Neutrophil (primary cell): Measurements from ENCODE around the gene SOCS3.

ENCODE experiments used
- H3K27ac ChIP-seq: fragments of 200-600 bp; sonication (generic); 2 replicates; pipeline ENCODE4 v1.5.1; 2016; ENCODE audit warnings: mild to moderate bottlenecking, moderate library complexity
- H3K27me3 ChIP-seq: fragments of 200-600 bp; sonication (generic); 2 replicates; pipeline ENCODE4 v1.6.0; 2016; ENCODE audit warnings: mild to moderate bottlenecking
- H3K36me3 ChIP-seq: fragments of 200-600 bp; sonication (generic); 2 replicates; pipeline ENCODE4 v1.5.1; 2017
- H3K4me1 ChIP-seq, 2 experiments: fragments of 200-600 bp in 1 of 2; sonication (generic) in 1 of 2; 1 replicate in 1 of 2; 2 replicates in 1 of 2; pipeline versions ENCODE4 v1.5.1 to v1.6.1; 2013 to 2016; ENCODE audit warnings: low read depth in 1 of 2, low read length in 1 of 2, mild to moderate bottlenecking in 1 of 2, moderate library complexity in 1 of 2; ENCODE audit not compliant: control insufficient read depth in 1 of 2, insufficient read depth in 1 of 2
- H3K4me3 ChIP-seq, 2 experiments: fragments of 200-600 bp in 1 of 2; sonication (generic) in 1 of 2; 1 replicate in 1 of 2; 2 replicates in 1 of 2; pipeline ENCODE4 v1.5.1; 2013 to 2016; ENCODE audit warnings: low read depth in 1 of 2, low read length in 1 of 2, mild to moderate bottlenecking in 1 of 2, moderate library complexity in 1 of 2
- H3K9me3 ChIP-seq: fragments of 200-600 bp; sonication (generic); 2 replicates; pipeline ENCODE4 v1.5.1; 2016
- CTCF ChIP-seq: fragments of 200-600 bp; sonication (generic); IDR thresholded peaks from 2 replicates; pipeline ENCODE4 v1.5.1; 2016; ENCODE audit warnings: antibody characterized with exemption

Gene SOCS3

GRCh38 chr17:78399693-78400144 is 39.8 kb upstream of the SOCS3 start:
- TF ChIP-seq CTCF: no peak
- no peaks in the 10 kb centered on the region for H3K27me3 ChIP-seq
- H3K36me3 ChIP-seq: peaks cover 100% of the 10 kb centered on the region
- H3K27ac ChIP-seq: no peak overlapping the region
- no peak overlapping the region for H3K4me3 ChIP-seq
- no peaks in the 10 kb centered on the region for H3K9me3 ChIP-seq
- H3K4me1 ChIP-seq: no peaks in the 10 kb centered on the region

GRCh38 chr17:78399028-78399692 is 39.3 kb upstream of the SOCS3 start:
- Histone ChIP-seq H3K36me3 (peaks cover 100% of the 10 kb centered on the region), H3K4me1 (no peaks in the 10 kb centered on the region), H3K27ac (no peak overlapping the region), H3K27me3 (no peaks in the 10 kb centered on the region), H3K4me3 (no peak overlapping the region), H3K9me3 (no peaks in the 10 kb centered on the region)
- TF ChIP-seq CTCF: no peak

- Histone ChIP-seq H3K9me3 (no peaks in the 10 kb centered on the region), H3K4me1 (no peaks in the 10 kb centered on the region), H3K4me3 (no peak overlapping the region), H3K27ac (no peak overlapping the region), H3K27me3 (no peaks in the 10 kb centered on the region), H3K36me3 (peaks cover 98% of the 10 kb centered on the region)
- no peak for TF ChIP-seq CTCF
Observed at GRCh38 chr17:78398390-78398789, 38.5 kb upstream of the SOCS3 start.

GRCh38 chr17:78397681-78398101 is 37.8 kb upstream of the SOCS3 start:
- no peak for TF ChIP-seq CTCF
- H3K36me3 ChIP-seq: peaks cover 98% of the 10 kb centered on the region
- no peak overlapping the region for H3K27ac ChIP-seq

GRCh38 chr17:78396441-78397337 is 36.8 kb upstream of the SOCS3 start:
- H3K4me3 ChIP-seq: no peak overlapping the region
- H3K4me1 ChIP-seq: no peaks in the 10 kb centered on the region
- no peaks in the 10 kb centered on the region for H3K9me3 ChIP-seq
- no peak for TF ChIP-seq CTCF
- H3K27ac ChIP-seq: no peak overlapping the region
- no peaks in the 10 kb centered on the region for H3K27me3 ChIP-seq
- peaks cover 89% of the 10 kb centered on the region for H3K36me3 ChIP-seq

More at GRCh38 chr17:78397681-78398101, 37.8 kb upstream of the SOCS3 start:
- no peaks in the 10 kb centered on the region for H3K27me3 ChIP-seq
- H3K4me1 ChIP-seq: no peaks in the 10 kb centered on the region
- H3K4me3 ChIP-seq: no peak overlapping the region
- no peaks in the 10 kb centered on the region for H3K9me3 ChIP-seq
